ENCODE data around the gene PRPF19. TPM values are rescaled to one million over a fixed set of nuclear protein-coding genes. Genes with fewer than 3 reads are reported as not detected.

The PRPF19 gene
- total and polyA plus RNA-seq, 2 of the 8 experiments (the other 6 are each of a cell fraction or from before 2014, with no cell fraction given) = 107 to 141 TPM

- Histone ChIP-seq H4K5ac (ENCODE audit: insufficient read length, low read depth, low read length) (no peak overlapping the region), H3K27me3 (replicated peaks in 1 of 4; ENCODE audit: control insufficient read depth in 3 of 4, extremely low read depth in 1 of 4, insufficient read depth in 3 of 4, low read length in 3 of 4) (no peaks in the 10 kb centered on the region), H3K4ac (replicated peaks; ENCODE audit: insufficient read length, low read depth, low read length) (no peak overlapping the region), H3K4me2 (ENCODE audit: insufficient read depth in 1 of 2, low read depth in 2 of 2, low read length in 2 of 2) (no peak overlapping the region), H3K9ac (replicated peaks in 1 of 4; ENCODE audit: extremely low read depth in 1 of 4, low read depth in 3 of 4, low read length in 3 of 4) (no peak overlapping the region), H3K23ac (ENCODE audit: insufficient read length) (no peak overlapping the region), H2BK12ac (ENCODE audit: low read depth, low read length) (no peak overlapping the region), H3K36me3 (ENCODE audit: control insufficient read depth in 2 of 4, insufficient read depth in 4 of 4, low read length in 3 of 4) (no peaks in the 10 kb centered on the region), H3K14ac (ENCODE audit: insufficient read length) (no peak overlapping the region), H2BK20ac (ENCODE audit: low read length) (no peak overlapping the region), H3K56ac (replicated peaks; ENCODE audit: insufficient read length, low read depth, low read length) (no peak overlapping the region), H2AK5ac (ENCODE audit: low read depth, low read length) (no peak overlapping the region), H3K23me2 (ENCODE audit: low read depth, low read length) (no peaks in the 10 kb centered on the region), H3K27ac (ENCODE audit: low read depth, low read length) (no peak overlapping the region), H2BK15ac (ENCODE audit: low read length) (no peak overlapping the region), H2BK5ac (ENCODE audit: low read depth, low read length) (no peak overlapping the region), H4K91ac (replicated peaks; ENCODE audit: insufficient read length, low read length) (no peak overlapping the region), H4K8ac (ENCODE audit: extremely low read depth, insufficient read depth, low read length) (peak overlapping the region; percentile 74; the same call in 1 of the 2 replicates), H4K20me1 (replicated peaks in 1 of 2; ENCODE audit: control insufficient read depth in 1 of 2, insufficient read depth in 2 of 2, low read length in 2 of 2) (no peaks in the 10 kb centered on the region), H3K79me1 (ENCODE audit: low read depth, low read length) (no peaks in the 10 kb centered on the region), H3K18ac (ENCODE audit: extremely low read depth, low read length) (no peak overlapping the region), H2BK120ac (replicated peaks; ENCODE audit: low read depth, low read length) (no peak overlapping the region), H2AFZ (ENCODE audit: low read length) (no peak overlapping the region), H3K9me3 (ENCODE audit: insufficient read depth in 2 of 2, low read depth in 1 of 2, low read length in 1 of 2) (no peaks in the 10 kb centered on the region), H3K4me1 (replicated peaks in 1 of 4; ENCODE audit: control insufficient read depth in 3 of 4, insufficient read depth in 4 of 4, low read length in 3 of 4) (peaks cover 0 to 4% (median 0%) of the 10 kb centered on the region in 4 experiments; a peak in 4 of 7 replicates), H3K4me3 (ENCODE audit: extremely low read depth in 1 of 4, insufficient read depth in 2 of 4, low read depth in 3 of 4, low read length in 4 of 4) (no peak overlapping the region), H3K79me2 (ENCODE audit: control insufficient read depth in 1 of 2, insufficient read depth in 2 of 2, low read length in 2 of 2) (no peaks in the 10 kb centered on the region)
- no peak for DNase-seq (ENCODE audit: low read depth in 1 of 2, low spot score in 2 of 2)
- FAIRE-seq = no peak
- ChIA-PET POLR2A (ENCODE audit: partially characterized antibody) (interaction anchor here (0.9 to 2.1 kb wide), 3 partner anchors 14 to 103 kb away, joined by 3 to 7 read pairs (median 3); no protein-coding TSS in a partner anchor), CTCF (ENCODE audit: partially characterized antibody) (interaction anchor here (0.8 to 9.5 kb wide), 9 partner anchors 9 to 55 kb away, joined by 3 to 52 read pairs (median 6); no protein-coding TSS in a partner anchor)
- WGBS, 2 experiments (ENCODE audit: extremely low coverage in 1 of 2, insufficient coverage in 1 of 2, insufficient read length in 1 of 2, insufficient replicate concordance in 2 of 2, low coverage in 1 of 2, low lambda C conversion rate in 2 of 2, missing lambda C conversion rate in 1 of 2) = 86% methylated on average over 12 of the region's 12 CpGs; no CpG with 5 or more reads in 1 of the 2 experiments
- TF ChIP-seq SIN3A (conservative IDR thresholded peaks at IDR 0.05 in 1 of 2, IDR thresholded peaks at IDR 0.05 in 1 of 2; ENCODE audit: low read depth in 1 of 2, low read length in 2 of 2) (no peak), EGR1 (IDR thresholded peaks at IDR 0.05; ENCODE audit: borderline replicate concordance, low read depth, low read length) (no peak), CEBPB (IDR thresholded peaks at IDR 0.05; ENCODE audit: low read depth, low read length) (no peak), BCL11A (IDR thresholded peaks at IDR 0.05; ENCODE audit: low read depth in 2 of 2, low read length in 2 of 2) (no peak), BRCA1 (IDR thresholded peaks at IDR 0.05; ENCODE audit: low read depth, low read length) (no peak), TBP (IDR thresholded peaks at IDR 0.05; ENCODE audit: low read depth, low read length) (no peak), TAF1 (IDR thresholded peaks at IDR 0.05; ENCODE audit: low read depth, low read length) (no peak), SP4 (IDR thresholded peaks at IDR 0.05; ENCODE audit: low read length) (no peak), CBX8 (IDR thresholded peaks at IDR 0.05; ENCODE audit: borderline replicate concordance, low read depth, low read length) (no peak), ATF2 (IDR thresholded peaks at IDR 0.05; ENCODE audit: low read length) (no peak), NRF1 (IDR thresholded peaks at IDR 0.05; ENCODE audit: low read depth, low read length) (no peak), ATF3 (IDR thresholded peaks at IDR 0.05; ENCODE audit: insufficient read depth, low read depth, low read length) (no peak)
Observed at GRCh38 chr11:60873533-60873932, 32.9 kb downstream of the PRPF19 start.
